Hematopoietic multipotent progenitor cell treated with erythropoietin and hydrocortisone succinate and interleukin-3 and kit ligand, for 15 days (in vitro differentiated cells): ENCODE measurements around the gene CAMTA1.

Source experiments
- DNase-seq: peaks from one replicate; pipeline ENCODE4 v3.0.0-alpha.2; 2015; ENCODE audit warnings: low spot score

Gene CAMTA1

GRCh38 chr1:7455796-7456721, 670.8 kb downstream of the CAMTA1 start:
- no peak for DNase-seq

- no peak for DNase-seq
Observed at GRCh38 chr1:7456722-7457082, 671.4 kb downstream of the CAMTA1 start.

- no peak for DNase-seq
Observed at GRCh38 chr1:7457811-7458210, 672.6 kb downstream of the CAMTA1 start.

- DNase-seq = no peak
Observed at GRCh38 chr1:7458946-7459345, 673.7 kb downstream of the CAMTA1 start.

- DNase-seq = no peak
Observed at GRCh38 chr1:7459914-7460313, 674.7 kb downstream of the CAMTA1 start.

GRCh38 chr1:7460807-7461206, 675.6 kb downstream of the CAMTA1 start:
- no peak for DNase-seq

- no peak for DNase-seq
Observed at GRCh38 chr1:7462617-7463016, 677.4 kb downstream of the CAMTA1 start.

GRCh38 chr1:7463526-7463925, 678.3 kb downstream of the CAMTA1 start:
- DNase-seq = no peak

- DNase-seq = no peak
Observed at GRCh38 chr1:7464736-7465135, 679.5 kb downstream of the CAMTA1 start.

GRCh38 chr1:7467476-7468175, 682.4 kb downstream of the CAMTA1 start:
- no peak for DNase-seq

- no peak for DNase-seq
Observed at GRCh38 chr1:7468248-7468647, 683.0 kb downstream of the CAMTA1 start.

- no peak for DNase-seq
Observed at GRCh38 chr1:7469255-7469938, 684.1 kb downstream of the CAMTA1 start.

GRCh38 chr1:7470904-7471638, 685.8 kb downstream of the CAMTA1 start:
- DNase-seq = no peak

GRCh38 chr1:7471836-7472235, 686.6 kb downstream of the CAMTA1 start:
- DNase-seq = no peak

GRCh38 chr1:7473223-7474142, 688.2 kb downstream of the CAMTA1 start:
- DNase-seq = no peak

- no peak for DNase-seq
Observed at GRCh38 chr1:7474143-7474490, 688.9 kb downstream of the CAMTA1 start.

- no peak for DNase-seq
Observed at GRCh38 chr1:7474786-7475502, 689.7 kb downstream of the CAMTA1 start.

- DNase-seq = no peak
Observed at GRCh38 chr1:7475691-7476090, 690.4 kb downstream of the CAMTA1 start.

- DNase-seq = no peak
Observed at GRCh38 chr1:7476402-7476801, 691.1 kb downstream of the CAMTA1 start.

- DNase-seq = no peak
Observed at GRCh38 chr1:7476861-7477547, 691.8 kb downstream of the CAMTA1 start.
